Glomerular visceral epithelial cell (primary cell): ENCODE data around the gene ADGRB2.
A peak's percentile ranks its signal among the peaks of the same experiment; 100 is the strongest.

Experiments used
- DNase-seq: peaks from one replicate; pipeline ENCODE4 v3.0.0-alpha.2; 2016; ENCODE audit errors: extremely low spot score

ADGRB2 gene

GRCh38 chr1:31763671-31764311 lies 349 bp downstream of the ADGRB2 start:
- no peak for DNase-seq

- DNase-seq = peak; percentile 81
These were observed 1.1 kb downstream of the ADGRB2 start for GRCh38 chr1:31762726-31763670.

- DNase-seq = no peak
These were observed 1.8 kb downstream of the ADGRB2 start for GRCh38 chr1:31762323-31762722.

GRCh38 chr1:31761883-31762282 lies 2.3 kb downstream of the ADGRB2 start:
- peak; percentile 69 for DNase-seq

- peak; percentile 79 for DNase-seq
These were observed 3.4 kb downstream of the ADGRB2 start for GRCh38 chr1:31760471-31761470.

GRCh38 chr1:31759298-31760023 lies 4.7 kb downstream of the ADGRB2 start:
- DNase-seq = no peak

GRCh38 chr1:31758823-31759222 lies 5.3 kb downstream of the ADGRB2 start:
- no peak for DNase-seq

GRCh38 chr1:31757989-31758388 lies 6.2 kb downstream of the ADGRB2 start:
- DNase-seq = no peak

GRCh38 chr1:31757204-31757679 lies 6.9 kb downstream of the ADGRB2 start:
- no peak for DNase-seq

GRCh38 chr1:31756578-31756977 lies 7.6 kb downstream of the ADGRB2 start:
- DNase-seq = no peak

- DNase-seq = no peak
These were observed 8.2 kb downstream of the ADGRB2 start for GRCh38 chr1:31755850-31756492.

GRCh38 chr1:31755197-31755611 lies 8.9 kb downstream of the ADGRB2 start:
- DNase-seq = no peak

- no peak for DNase-seq
These were observed 9.7 kb downstream of the ADGRB2 start for GRCh38 chr1:31754397-31754796.

- DNase-seq = no peak
These were observed 10.3 kb downstream of the ADGRB2 start for GRCh38 chr1:31753707-31754349.

GRCh38 chr1:31752952-31753475 lies 11.1 kb downstream of the ADGRB2 start:
- no peak for DNase-seq

- DNase-seq = no peak
These were observed 11.9 kb downstream of the ADGRB2 start for GRCh38 chr1:31752258-31752657.

- DNase-seq = no peak
These were observed 12.3 kb downstream of the ADGRB2 start for GRCh38 chr1:31751822-31752241.

GRCh38 chr1:31750858-31751510 lies 13.2 kb downstream of the ADGRB2 start:
- peak; percentile 65 for DNase-seq
